Endothelial cell of umbilical vein (primary cell): Measurements from ENCODE around the gene SCGB1D1. TPM values are rescaled to one million over a fixed set of nuclear protein-coding genes. Genes with fewer than 3 reads are reported as not detected.

Experiments
- Bru-seq: library from RNA; stranded (reverse); fragments of 400-500 nt; gene quantifications from one replicate; lab custom pipeline; 2021; lab: Mats Ljungman, UMichigan
- BruChase-seq, 2 experiments: library from RNA; stranded (reverse); fragments of 400-500 nt; gene quantifications; one replicate each; lab custom pipeline; 2021; lab: Mats Ljungman, UMichigan
- BruUV-seq: library from RNA; stranded (reverse); fragments of 400-500 nt; replicated peaks from 2 replicates; lab custom pipeline; 2021; lab: Mats Ljungman, UMichigan
- CTCF ChIA-PET: fragments of 300-600, 350-600 bp; sonication (Branson Sonifier 250); formaldehyde crosslinking; loops from one replicate; lab custom pipeline; 2021; ENCODE audit warnings: antibody characterized with exemption, inconsistent platforms; lab: Charles Lee
- POLR2A ChIA-PET: fragments of 300-600, 350-600 bp; sonication (Branson Sonifier 250); formaldehyde crosslinking; loops from one replicate; lab custom pipeline; 2021; ENCODE audit warnings: antibody characterized with exemption, inconsistent platforms; lab: Charles Lee
- DNase-seq: peaks from one replicate; pipeline ENCODE4 v3.0.0-alpha.2; 2011; ENCODE audit warnings: low read depth, low spot score
- FAIRE-seq: peaks from 2 replicates; lab custom pipeline; 2011; peaks lifted over from hg19 to GRCh38; lab: Jason Lieb, UNC
- H2AFZ ChIP-seq: 2 replicates; pipeline ENCODE4 v1.6.0; 2012; ENCODE audit warnings: low read depth, low read length, control low read depth, inconsistent platforms
- H3K27ac ChIP-seq: 2 replicates; pipeline ENCODE4 v1.5.1; 2011; ENCODE audit warnings: low read depth, mild to moderate bottlenecking, control low read depth, low read length, moderate library complexity; ENCODE audit not compliant: insufficient read depth
- H3K27me3 ChIP-seq, 2 experiments: 2 replicates each; pipeline versions ENCODE4 v1.6.0 to v1.6.1; 2011; ENCODE audit warnings: low read length in 2 of 2, mixed read lengths in 1 of 2; ENCODE audit not compliant: control insufficient read depth in 2 of 2, insufficient read depth in 2 of 2
- H3K36me3 ChIP-seq, 2 experiments: 2 replicates in 1 of 2; 3 replicates in 1 of 2; pipeline ENCODE4 v1.5.1; 2011; ENCODE audit warnings: low read length in 2 of 2, mild to moderate bottlenecking in 1 of 2, moderate library complexity in 1 of 2; ENCODE audit not compliant: control insufficient read depth in 2 of 2, insufficient read depth in 2 of 2; ENCODE audit errors: extremely low read depth in 1 of 2
- H3K4me1 ChIP-seq: 3 replicates; pipeline ENCODE4 v1.5.1; 2011; ENCODE audit warnings: mild to moderate bottlenecking, low read length; ENCODE audit not compliant: control insufficient read depth, insufficient read depth; ENCODE audit errors: extremely low read depth
- H3K4me2 ChIP-seq: 2 replicates; pipeline ENCODE4 v1.6.1; 2011; ENCODE audit warnings: low read length, control low read depth, mixed read lengths; ENCODE audit not compliant: insufficient read depth
- H3K4me3 ChIP-seq, 3 experiments: fragments of 200-600 bp in 1 of 3; sonication (generic), shearing (Covaris generic) in 1 of 3; replicated peaks in 1 of 3; 2 replicates each; pipeline ENCODE4 v1.5.1; 2011 to 2016; ENCODE audit warnings: control low read depth in 3 of 3, low read length in 3 of 3, mild to moderate bottlenecking in 2 of 3, inconsistent platforms in 1 of 3, low read depth in 1 of 3, moderate library complexity in 1 of 3; ENCODE audit not compliant: insufficient read depth in 1 of 3
- H3K79me2 ChIP-seq: 2 replicates; pipeline ENCODE4 v1.6.0; 2012; ENCODE audit warnings: low read length, inconsistent platforms; ENCODE audit not compliant: control insufficient read depth, insufficient read depth
- H3K9ac ChIP-seq: replicated peaks from 2 replicates; pipeline ENCODE3; 2011; ENCODE audit warnings: low read length, control low read depth; ENCODE audit not compliant: insufficient read depth; ENCODE audit errors: extremely low read depth
- H3K9me1 ChIP-seq: replicated peaks from 3 replicates; pipeline ENCODE4 v1.6.0; 2011; ENCODE audit warnings: mild to moderate bottlenecking, low read length; ENCODE audit not compliant: control insufficient read depth, insufficient read depth; ENCODE audit errors: extremely low read depth
- H3K9me3 ChIP-seq: replicated peaks from 2 replicates; pipeline ENCODE4 v1.5.1; 2012; ENCODE audit warnings: low read length, inconsistent platforms; ENCODE audit not compliant: control insufficient read depth, insufficient read depth
- H4K20me1 ChIP-seq: replicated peaks from 2 replicates; pipeline ENCODE3; 2011; ENCODE audit warnings: mild to moderate bottlenecking, low read length; ENCODE audit not compliant: control insufficient read depth, insufficient read depth; ENCODE audit errors: extremely low read depth
- JUN ChIP-seq: IDR thresholded peaks from 2 replicates; pipeline ENCODE4 v1.6.1; 2011; ENCODE audit warnings: borderline replicate concordance, low read depth; ENCODE audit not compliant: insufficient read length, insufficient read depth
- POLR2AphosphoS5 ChIP-seq: IDR thresholded peaks from 2 replicates; pipeline ENCODE4 v1.6.1; 2012; ENCODE audit warnings: low read depth, mild to moderate bottlenecking, control low read depth, low read length, moderate library complexity; ENCODE audit not compliant: insufficient read depth
- dilution Hi-C: fragments of 300-500 bp; cut with MboI; formaldehyde crosslinking; loops from one replicate; pipeline ENCODE4 v1.15.0; 2019; ENCODE audit warnings: low sequenced_read_pairs; ENCODE audit not compliant: extremely low pct_ligation_motif_present
- intact Hi-C: fragments of 100-400 bp; cut with micrococcal nuclease; formaldehyde crosslinking; loops from one replicate; pipeline ENCODE4 v1.10.0; 2022
- long read RNA-seq: library from polyadenylated mRNA; stranded (forward); transcript quantifications from one replicate; pipeline ENCODE4 v2.0.0, GENCODE V29; 2021
- polyA minus RNA-seq, 3 experiments: library from RNA; depleted of rRNA, polyadenylated mRNA; stranded (reverse); fragments of >200 nt; gene quantifications; 1 replicate in 1 of 3; 2 replicates in 2 of 3; pipeline ENCODE4 v1.2.3, GENCODE V29; 2011
- polyA plus RNA-seq, 4 experiments: library from polyadenylated mRNA; depleted of rRNA in 3 of 4; stranded (reverse) in 3 of 4; unstranded in 1 of 4; fragments of >200 nt; gene quantifications; 2 replicates each; pipeline versions ENCODE4 v1.2.1 to v1.2.3, GENCODE V29; 2011 to 2012; ENCODE audit warnings: missing spikeins in 1 of 4
- total RNA-seq: library from RNA; stranded (reverse); gene quantifications from 2 replicates; pipeline ENCODE4 v1.2.3, GENCODE V29; 2021
- TF ChIP-seq, protein P1 (sequence below): IDR thresholded peaks from 2 replicates; pipeline ENCODE4 v1.6.1; 2011; ENCODE audit not compliant: insufficient read depth, insufficient read length
- TF ChIP-seq, protein P2 (sequence below), 2 donors: IDR thresholded peaks; 1 replicate in 1 of 2; 2 replicates in 1 of 2; pipeline ENCODE4 v1.5.1; 2011; ENCODE audit warnings: low read length in 2 of 2, mild to moderate bottlenecking in 2 of 2, moderate library complexity in 2 of 2, control low read depth in 1 of 2, inconsistent platforms in 1 of 2, low read depth in 1 of 2; ENCODE audit not compliant: insufficient read depth in 1 of 2; ENCODE audit errors: extremely low read depth in 1 of 2

Gene SCGB1D1
- total RNA-seq (not detected in 2 replicates), polyA plus RNA-seq (not detected in 2 replicates), polyA minus RNA-seq (not detected in 2 replicates), Bru-seq, nascent RNA (not detected), BruChase-seq, experiment 1, labeled RNA remaining after a 6-hour chase (not detected), BruChase-seq, experiment 2, labeled RNA remaining after a 2-hour chase (not detected)
- polyA plus RNA-seq (2011; cell fraction: cytosol; rRNA removed): not detected in 2 replicates
- polyA plus RNA-seq (2011; cell fraction: nucleus; rRNA removed): not detected in 2 replicates
- polyA plus RNA-seq (2012): not detected in 2 replicates
- not detected for polyA minus RNA-seq (2011; cell fraction: cytosol; rRNA and poly(A)+ RNA removed)
- polyA minus RNA-seq (2011; cell fraction: nucleus; rRNA and poly(A)+ RNA removed): not detected in 2 replicates
- long read RNA-seq: 0 reads

DNA sequence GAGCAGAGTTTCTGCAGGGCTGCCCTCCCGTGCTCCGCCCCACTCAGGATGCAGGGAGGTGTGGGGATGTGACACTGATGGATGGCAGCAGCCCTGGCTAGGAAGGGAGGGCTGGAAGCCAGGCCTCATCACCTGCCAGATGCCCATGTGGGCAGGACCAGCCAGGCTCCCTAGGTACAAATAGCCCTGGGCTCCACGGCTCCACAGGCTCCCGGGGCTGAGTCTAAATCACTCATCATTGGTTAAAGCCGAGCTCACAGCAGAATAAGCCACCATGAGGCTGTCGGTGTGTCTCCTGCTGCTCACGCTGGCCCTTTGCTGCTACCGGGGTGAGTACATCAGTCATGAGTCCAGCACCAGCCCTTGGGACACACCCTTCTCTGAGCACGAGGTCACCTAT is at the start of gene SCGB1D1:
SCGB1D1 (plus strand) TSS at position 206 of the 400 bp plus-strand sequence; CDS start at position 275, 69 bp downstream.
- Histone ChIP-seq H3K36me3 (no peaks in the 10 kb centered on the region), H4K20me1 (no peaks in the 10 kb centered on the region), H3K9ac (no peak within 1 kb of the TSS), H3K79me2 (no peaks in the 10 kb centered on the region), H2AFZ (no peak within 1 kb of the TSS), H3K27ac (no peak within 1 kb of the TSS), H3K9me1 (no peaks in the 10 kb centered on the region), H3K4me3 (no peak within 1 kb of the TSS), H3K9me3 (no peaks in the 10 kb centered on the region), H3K4me1 (no peaks in the 10 kb centered on the region), H3K27me3 (peaks cover 8 to 16% of the 10 kb centered on the region in 2 experiments), H3K4me2 (no peak within 1 kb of the TSS)
- FAIRE-seq: no peak
- no TSS peak for BruUV-seq
- TF ChIP-seq JUN: no peak
- TF ChIP-seq POLR2AphosphoS5: no peak
- TF ChIP-seq, protein P1, sequence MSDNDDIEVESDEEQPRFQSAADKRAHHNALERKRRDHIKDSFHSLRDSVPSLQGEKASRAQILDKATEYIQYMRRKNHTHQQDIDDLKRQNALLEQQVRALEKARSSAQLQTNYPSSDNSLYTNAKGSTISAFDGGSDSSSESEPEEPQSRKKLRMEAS: no peak
- intact Hi-C loops (no loop called here), dilution Hi-C loops (no loop called here)
- POLR2A ChIA-PET: no interaction called here
- DNase-seq: no peak
- CTCF ChIA-PET: interaction anchor here (1.3 to 1.5 kb wide), 2 partner anchors 18 kb away, joined by 3 to 5 read pairs; no protein-coding TSS in a partner anchor

- no peak for FAIRE-seq
- H3K27ac ChIP-seq: no peak overlapping the region
These were observed 49.5 kb upstream of the SCGB1D1 start for GRCh38 chr11:62140304-62141110.

More at GRCh38 chr11:62140304-62141110, 49.5 kb upstream of the SCGB1D1 start:
- CTCF ChIA-PET: interaction anchor here (1.6 kb wide), 1 partner anchor 33 kb away, joined by 4 read pairs; no protein-coding TSS in a partner anchor
- Histone ChIP-seq H2AFZ (no peak overlapping the region), H3K9me1 (no peaks in the 10 kb centered on the region), H3K27me3 (no peaks in the 10 kb centered on the region), H3K4me3 (no peak overlapping the region), H4K20me1 (no peaks in the 10 kb centered on the region), H3K9ac (no peak overlapping the region), H3K4me1 (no peaks in the 10 kb centered on the region), H3K79me2 (peaks cover 25% of the 10 kb centered on the region), H3K4me2 (no peak overlapping the region), H3K9me3 (no peaks in the 10 kb centered on the region), H3K36me3 (peaks cover 26 to 38% of the 10 kb centered on the region in 2 experiments)
- TF ChIP-seq POLR2AphosphoS5 (no peak), JUN (no peak)
- TF ChIP-seq, protein P2, sequence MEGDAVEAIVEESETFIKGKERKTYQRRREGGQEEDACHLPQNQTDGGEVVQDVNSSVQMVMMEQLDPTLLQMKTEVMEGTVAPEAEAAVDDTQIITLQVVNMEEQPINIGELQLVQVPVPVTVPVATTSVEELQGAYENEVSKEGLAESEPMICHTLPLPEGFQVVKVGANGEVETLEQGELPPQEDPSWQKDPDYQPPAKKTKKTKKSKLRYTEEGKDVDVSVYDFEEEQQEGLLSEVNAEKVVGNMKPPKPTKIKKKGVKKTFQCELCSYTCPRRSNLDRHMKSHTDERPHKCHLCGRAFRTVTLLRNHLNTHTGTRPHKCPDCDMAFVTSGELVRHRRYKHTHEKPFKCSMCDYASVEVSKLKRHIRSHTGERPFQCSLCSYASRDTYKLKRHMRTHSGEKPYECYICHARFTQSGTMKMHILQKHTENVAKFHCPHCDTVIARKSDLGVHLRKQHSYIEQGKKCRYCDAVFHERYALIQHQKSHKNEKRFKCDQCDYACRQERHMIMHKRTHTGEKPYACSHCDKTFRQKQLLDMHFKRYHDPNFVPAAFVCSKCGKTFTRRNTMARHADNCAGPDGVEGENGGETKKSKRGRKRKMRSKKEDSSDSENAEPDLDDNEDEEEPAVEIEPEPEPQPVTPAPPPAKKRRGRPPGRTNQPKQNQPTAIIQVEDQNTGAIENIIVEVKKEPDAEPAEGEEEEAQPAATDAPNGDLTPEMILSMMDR (IDR thresholded peaks at IDR 0.05; ENCODE audit: extremely low read depth in 1 of 2, insufficient read depth in 1 of 2, low read depth in 1 of 2, low read length in 2 of 2): no peak
- POLR2A ChIA-PET: no interaction called here
- dilution Hi-C loops: no loop called here
- intact Hi-C loops: no loop called here
- BruUV-seq: no TSS peak
- no peak for DNase-seq
